Measurements from ENCODE around the gene TPCN1. TPM values are rescaled to one million over a fixed set of nuclear protein-coding genes. Genes with fewer than 3 reads are reported as not detected.

The TPCN1 gene
- total and polyA plus RNA-seq, 2 of the 13 experiments (the other 11 are each of a cell fraction or from before 2014, with no cell fraction given) = 8.0 to 26.8 TPM

DNA sequence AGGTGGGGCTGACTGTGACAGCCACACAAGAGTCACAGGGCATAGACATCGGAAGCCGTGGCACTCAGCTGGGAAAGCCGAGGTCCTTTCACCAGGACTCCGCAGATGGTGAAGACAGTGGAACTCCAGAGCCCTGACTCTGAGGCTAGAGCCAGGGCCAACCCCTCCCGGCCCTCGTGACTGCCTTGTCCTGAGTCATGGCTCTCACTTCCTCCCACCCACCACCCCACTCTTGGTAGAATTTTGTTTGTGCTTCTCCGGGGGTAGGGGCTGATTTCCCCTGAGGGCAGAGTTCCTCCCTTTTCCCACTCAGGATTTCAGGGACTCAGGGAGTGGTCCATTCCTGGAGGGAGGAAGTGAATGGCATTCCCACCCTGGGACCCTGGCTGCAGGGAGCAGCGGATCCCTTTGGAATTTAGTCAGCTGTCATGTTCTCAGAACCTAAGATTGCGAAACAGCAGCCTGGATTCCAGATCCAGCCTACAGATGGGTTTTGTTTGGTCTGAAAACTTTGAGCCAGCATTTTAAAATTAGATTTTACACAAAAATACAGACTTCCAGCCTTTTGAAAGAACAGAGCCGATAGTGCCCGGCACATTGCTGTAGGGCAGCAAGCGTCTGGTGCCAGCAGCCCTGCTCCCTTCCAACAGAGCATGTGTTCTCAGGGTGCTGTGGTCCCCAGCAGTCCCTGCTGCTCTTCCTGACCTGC is 50.7 kb downstream of the TPCN1 start (continued):
- TF ChIP-seq, protein P1, sequence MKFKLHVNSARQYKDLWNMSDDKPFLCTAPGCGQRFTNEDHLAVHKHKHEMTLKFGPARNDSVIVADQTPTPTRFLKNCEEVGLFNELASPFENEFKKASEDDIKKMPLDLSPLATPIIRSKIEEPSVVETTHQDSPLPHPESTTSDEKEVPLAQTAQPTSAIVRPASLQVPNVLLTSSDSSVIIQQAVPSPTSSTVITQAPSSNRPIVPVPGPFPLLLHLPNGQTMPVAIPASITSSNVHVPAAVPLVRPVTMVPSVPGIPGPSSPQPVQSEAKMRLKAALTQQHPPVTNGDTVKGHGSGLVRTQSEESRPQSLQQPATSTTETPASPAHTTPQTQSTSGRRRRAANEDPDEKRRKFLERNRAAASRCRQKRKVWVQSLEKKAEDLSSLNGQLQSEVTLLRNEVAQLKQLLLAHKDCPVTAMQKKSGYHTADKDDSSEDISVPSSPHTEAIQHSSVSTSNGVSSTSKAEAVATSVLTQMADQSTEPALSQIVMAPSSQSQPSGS (CRISPR knock-in tag; IDR thresholded peaks at IDR 0.05) = 0 out of 2 replicates have a peak, but pooled peaks have one; percentile 23
- TF ChIP-seq CENPX (CRISPR knock-in tag; IDR thresholded peaks at IDR 0.05) = no peak
- TF ChIP-seq MAZ (IDR thresholded peaks at IDR 0.05; ENCODE audit: borderline replicate concordance, low read depth, low read length) = no peak
- no peak for TF ChIP-seq MAZ (CRISPR knock-in tag; IDR thresholded peaks at IDR 0.05; ENCODE audit: low read depth)
- TF ChIP-seq ZNF180 (CRISPR knock-in tag; IDR thresholded peaks at IDR 0.05; ENCODE audit: borderline replicate concordance, low read depth) = no peak
- TF ChIP-seq ZNF225 (CRISPR knock-in tag; IDR thresholded peaks at IDR 0.05) = no peak
- TF ChIP-seq ZNF567 (CRISPR knock-in tag; IDR thresholded peaks at IDR 0.05; ENCODE audit: borderline replicate concordance) = no peak
- no peak for TF ChIP-seq ZBTB3 (CRISPR knock-in tag; IDR thresholded peaks at IDR 0.05; ENCODE audit: borderline replicate concordance, low read depth)
- TF ChIP-seq ZNF724P (CRISPR knock-in tag; IDR thresholded peaks at IDR 0.05; ENCODE audit: borderline replicate concordance) = no peak
- peak; percentile 58; the same call in 1 of the 2 replicates for TF ChIP-seq ZBTB7B (CRISPR knock-in tag; IDR thresholded peaks at IDR 0.05)
- TF ChIP-seq GLI4 (CRISPR knock-in tag; IDR thresholded peaks at IDR 0.05; ENCODE audit: borderline replicate concordance) = 0 out of 2 replicates have a peak, but pooled peaks have one; percentile 32
- no peak for TF ChIP-seq SAFB2 (CRISPR knock-in tag; IDR thresholded peaks at IDR 0.05; ENCODE audit: borderline replicate concordance, low read depth)
- no peak for TF ChIP-seq SRF (IDR thresholded peaks at IDR 0.05; ENCODE audit: low read depth, low read length)
- TF ChIP-seq, protein P2, sequence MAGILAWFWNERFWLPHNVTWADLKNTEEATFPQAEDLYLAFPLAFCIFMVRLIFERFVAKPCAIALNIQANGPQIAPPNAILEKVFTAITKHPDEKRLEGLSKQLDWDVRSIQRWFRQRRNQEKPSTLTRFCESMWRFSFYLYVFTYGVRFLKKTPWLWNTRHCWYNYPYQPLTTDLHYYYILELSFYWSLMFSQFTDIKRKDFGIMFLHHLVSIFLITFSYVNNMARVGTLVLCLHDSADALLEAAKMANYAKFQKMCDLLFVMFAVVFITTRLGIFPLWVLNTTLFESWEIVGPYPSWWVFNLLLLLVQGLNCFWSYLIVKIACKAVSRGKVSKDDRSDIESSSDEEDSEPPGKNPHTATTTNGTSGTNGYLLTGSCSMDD (CRISPR knock-in tag; IDR thresholded peaks at IDR 0.05) = no peak
- no peak for TF ChIP-seq ZNF431 (CRISPR knock-in tag; IDR thresholded peaks at IDR 0.05; ENCODE audit: borderline replicate concordance, low read depth)
- no peak for TF ChIP-seq ZNF263 (CRISPR knock-in tag; IDR thresholded peaks at IDR 0.05)
- no peak for TF ChIP-seq ZNF468 (CRISPR knock-in tag; IDR thresholded peaks at IDR 0.05)
- TF ChIP-seq, protein P3, sequence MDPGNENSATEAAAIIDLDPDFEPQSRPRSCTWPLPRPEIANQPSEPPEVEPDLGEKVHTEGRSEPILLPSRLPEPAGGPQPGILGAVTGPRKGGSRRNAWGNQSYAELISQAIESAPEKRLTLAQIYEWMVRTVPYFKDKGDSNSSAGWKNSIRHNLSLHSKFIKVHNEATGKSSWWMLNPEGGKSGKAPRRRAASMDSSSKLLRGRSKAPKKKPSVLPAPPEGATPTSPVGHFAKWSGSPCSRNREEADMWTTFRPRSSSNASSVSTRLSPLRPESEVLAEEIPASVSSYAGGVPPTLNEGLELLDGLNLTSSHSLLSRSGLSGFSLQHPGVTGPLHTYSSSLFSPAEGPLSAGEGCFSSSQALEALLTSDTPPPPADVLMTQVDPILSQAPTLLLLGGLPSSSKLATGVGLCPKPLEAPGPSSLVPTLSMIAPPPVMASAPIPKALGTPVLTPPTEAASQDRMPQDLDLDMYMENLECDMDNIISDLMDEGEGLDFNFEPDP (CRISPR knock-in tag; conservative IDR thresholded peaks at IDR 0.05) = no peak
- TF ChIP-seq, protein P4, sequence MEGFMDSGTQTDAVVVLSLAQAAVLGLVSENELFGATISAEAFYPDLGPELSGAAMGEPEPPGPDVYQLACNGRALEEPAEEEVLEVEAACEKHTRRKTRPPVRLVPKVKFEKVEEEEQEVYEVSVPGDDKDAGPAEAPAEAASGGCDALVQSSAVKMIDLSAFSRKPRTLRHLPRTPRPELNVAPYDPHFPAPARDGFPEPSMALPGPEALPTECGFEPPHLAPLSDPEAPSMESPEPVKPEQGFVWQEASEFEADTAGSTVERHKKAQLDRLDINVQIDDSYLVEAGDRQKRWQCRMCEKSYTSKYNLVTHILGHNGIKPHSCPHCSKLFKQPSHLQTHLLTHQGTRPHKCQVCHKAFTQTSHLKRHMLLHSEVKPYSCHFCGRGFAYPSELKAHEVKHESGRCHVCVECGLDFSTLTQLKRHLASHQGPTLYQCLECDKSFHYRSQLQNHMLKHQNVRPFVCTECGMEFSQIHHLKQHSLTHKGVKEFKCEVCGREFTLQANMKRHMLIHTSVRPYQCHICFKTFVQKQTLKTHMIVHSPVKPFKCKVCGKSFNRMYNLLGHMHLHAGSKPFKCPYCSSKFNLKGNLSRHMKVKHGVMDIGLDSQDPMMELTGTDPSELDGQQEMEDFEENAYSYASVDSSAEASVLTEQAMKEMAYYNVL (CRISPR knock-in tag; IDR thresholded peaks at IDR 0.05; ENCODE audit: borderline replicate concordance) = no peak
- no peak for TF ChIP-seq CBX1 (IDR thresholded peaks at IDR 0.05; ENCODE audit: low read depth)
- no peak for TF ChIP-seq AGO2 (optimal IDR thresholded peaks at IDR 0.05; ENCODE audit: low read depth, low read length)
- no peak for TF ChIP-seq ZNF446 (CRISPR knock-in tag; IDR thresholded peaks at IDR 0.05)
- peak; percentile 13; the same call in 1 of the 2 replicates for TF ChIP-seq FOXA3 (CRISPR knock-in tag; IDR thresholded peaks at IDR 0.05)
- no peak for TF ChIP-seq SRSF4 (IDR thresholded peaks at IDR 0.05; ENCODE audit: low read depth, low read length, poor library complexity, severe bottlenecking)
- no peak for TF ChIP-seq ATAD3A (CRISPR knock-in tag; IDR thresholded peaks at IDR 0.05)
